Stomach smooth muscle (tissue), 2 donors: ENCODE measurements around the gene KBTBD7.

Source experiments
- H3K27ac ChIP-seq: one replicate; pipeline ENCODE4 v1.7.0; 2013; ENCODE audit warnings: mild to moderate bottlenecking, low read length, inconsistent platforms
- H3K27me3 ChIP-seq, 2 donors: one replicate each; pipeline ENCODE4 v1.7.0; 2013; ENCODE audit warnings: low read length in 2 of 2; ENCODE audit not compliant: insufficient read depth in 2 of 2, control insufficient read depth in 1 of 2
- H3K36me3 ChIP-seq, 2 donors: one replicate each; pipeline ENCODE4 v1.7.0; 2013; ENCODE audit warnings: low read length in 2 of 2; ENCODE audit not compliant: control insufficient read depth in 2 of 2, insufficient read depth in 2 of 2
- H3K4me1 ChIP-seq: one replicate; pipeline ENCODE4 v1.7.0; 2013; ENCODE audit warnings: low read length; ENCODE audit not compliant: control insufficient read depth, insufficient read depth
- H3K4me3 ChIP-seq, 2 donors: one replicate each; pipeline ENCODE4 v1.7.0; 2013; ENCODE audit warnings: low read length in 2 of 2
- H3K9ac ChIP-seq, 2 donors: one replicate each; pipeline ENCODE4 v1.7.0; 2013; ENCODE audit warnings: low read length in 2 of 2, mild to moderate bottlenecking in 1 of 2
- H3K9me3 ChIP-seq, 2 donors: one replicate each; pipeline ENCODE4 v1.7.0; 2013; ENCODE audit warnings: low read length in 2 of 2; ENCODE audit not compliant: control insufficient read depth in 2 of 2
- donor health status: healthy.
- donor health status: Pancreatic carcinoma.

The KBTBD7 gene

GRCh38 chr13:41162151-41162550 is 32.2 kb downstream of the KBTBD7 start:
- Histone ChIP-seq H3K9ac (no peak overlapping the region), H3K9me3 (no peaks in the 10 kb centered on the region)

GRCh38 chr13:41159174-41159573 is 35.2 kb downstream of the KBTBD7 start:
- Histone ChIP-seq H3K4me1 (no peaks in the 10 kb centered on the region), H3K4me3 (no peak overlapping the region), H3K27ac (no peak overlapping the region), H3K9ac (no peak overlapping the region), H3K27me3 (no peaks in the 10 kb centered on the region), H3K9me3 (no peaks in the 10 kb centered on the region), H3K36me3 (peaks cover 0 to 2% of the 10 kb centered on the region in 2 donors)

More at GRCh38 chr13:41162151-41162550, 32.2 kb downstream of the KBTBD7 start:
- Histone ChIP-seq H3K36me3 (peaks cover 0 to 2% of the 10 kb centered on the region in 2 donors), H3K4me3 (no peak overlapping the region), H3K4me1 (no peaks in the 10 kb centered on the region), H3K27ac (no peak overlapping the region), H3K27me3 (no peaks in the 10 kb centered on the region)

- Histone ChIP-seq H3K27ac (no peak overlapping the region), H3K9me3 (peaks cover 0 to 3% of the 10 kb centered on the region in 2 donors), H3K9ac (no peak overlapping the region), H3K4me3 (no peak overlapping the region), H3K27me3 (no peaks in the 10 kb centered on the region), H3K36me3 (no peaks in the 10 kb centered on the region), H3K4me1 (no peaks in the 10 kb centered on the region)
These were observed 37.2 kb downstream of the KBTBD7 start for GRCh38 chr13:41157048-41157717.

- Histone ChIP-seq H3K27ac (no peak overlapping the region), H3K4me3 (no peak overlapping the region), H3K4me1 (no peaks in the 10 kb centered on the region), H3K27me3 (no peaks in the 10 kb centered on the region), H3K9me3 (peaks cover 0 to 3% of the 10 kb centered on the region in 2 donors), H3K36me3 (no peaks in the 10 kb centered on the region), H3K9ac (no peak overlapping the region)
These were observed 37.7 kb downstream of the KBTBD7 start for GRCh38 chr13:41156620-41157019.

GRCh38 chr13:41154042-41154441 is 40.3 kb downstream of the KBTBD7 start:
- Histone ChIP-seq H3K4me3 (no peak overlapping the region), H3K9me3 (peaks cover 5 to 6% of the 10 kb centered on the region in 2 donors), H3K4me1 (no peaks in the 10 kb centered on the region), H3K36me3 (no peaks in the 10 kb centered on the region), H3K9ac (no peak overlapping the region), H3K27me3 (no peaks in the 10 kb centered on the region), H3K27ac (no peak overlapping the region)

GRCh38 chr13:41152005-41152404 is 42.4 kb downstream of the KBTBD7 start:
- no peaks in the 10 kb centered on the region for H3K36me3 ChIP-seq

GRCh38 chr13:41150058-41150457 is 44.3 kb downstream of the KBTBD7 start:
- no peak overlapping the region for H3K9ac ChIP-seq
- no peaks in the 10 kb centered on the region for H3K4me1 ChIP-seq
- H3K4me3 ChIP-seq = no peak overlapping the region
- H3K9me3 ChIP-seq = peaks cover 5 to 7% of the 10 kb centered on the region in 2 donors
- no peaks in the 10 kb centered on the region for H3K36me3 ChIP-seq
- H3K27me3 ChIP-seq = no peaks in the 10 kb centered on the region
- no peak overlapping the region for H3K27ac ChIP-seq

More at GRCh38 chr13:41152005-41152404, 42.4 kb downstream of the KBTBD7 start:
- H3K9ac ChIP-seq = no peak overlapping the region
- no peak overlapping the region for H3K27ac ChIP-seq
- H3K27me3 ChIP-seq = no peaks in the 10 kb centered on the region
- peaks cover 5 to 7% of the 10 kb centered on the region in 2 donors for H3K9me3 ChIP-seq
- no peaks in the 10 kb centered on the region for H3K4me1 ChIP-seq
- H3K4me3 ChIP-seq = no peak overlapping the region

GRCh38 chr13:41148419-41149283 is 45.7 kb downstream of the KBTBD7 start:
- peaks cover 5 to 7% of the 10 kb centered on the region in 2 donors for H3K9me3 ChIP-seq
- no peak overlapping the region for H3K4me3 ChIP-seq
- no peak overlapping the region for H3K9ac ChIP-seq
- no peaks in the 10 kb centered on the region for H3K27me3 ChIP-seq
- H3K27ac ChIP-seq = no peak overlapping the region
- H3K36me3 ChIP-seq = no peaks in the 10 kb centered on the region
- H3K4me1 ChIP-seq = no peaks in the 10 kb centered on the region

- H3K4me1 ChIP-seq = no peaks in the 10 kb centered on the region
- H3K9me3 ChIP-seq = peaks cover 4 to 5% of the 10 kb centered on the region in 2 donors
- H3K27me3 ChIP-seq = no peaks in the 10 kb centered on the region
- H3K9ac ChIP-seq = no peak overlapping the region
- H3K27ac ChIP-seq = no peak overlapping the region
- H3K36me3 ChIP-seq = no peaks in the 10 kb centered on the region
- H3K4me3 ChIP-seq = no peak overlapping the region
These were observed 49.0 kb downstream of the KBTBD7 start for GRCh38 chr13:41145136-41145908.

GRCh38 chr13:41144576-41144975 is 49.8 kb downstream of the KBTBD7 start:
- no peaks in the 10 kb centered on the region for H3K4me1 ChIP-seq
- no peaks in the 10 kb centered on the region for H3K27me3 ChIP-seq
- H3K9me3 ChIP-seq = peaks cover 3% of the 10 kb centered on the region in 2 donors
- H3K36me3 ChIP-seq = no peaks in the 10 kb centered on the region
- no peak overlapping the region for H3K4me3 ChIP-seq
- no peak overlapping the region for H3K27ac ChIP-seq
- no peak overlapping the region for H3K9ac ChIP-seq
